HG03066 (cell line): Measurements from ENCODE around the gene GGCX.

Source experiments
- ATAC-seq: cut with Tn5 transposase; IDR thresholded peaks from one replicate; pipeline ENCODE4 v1.9.1; 2021; ENCODE audit warnings: low read depth; ENCODE audit not compliant: unreplicated experiment

Gene GGCX

GRCh38 chr2:85523903-85524335 lies 37.4 kb downstream of the GGCX start:
- ATAC-seq, result no peak

- no peak for ATAC-seq
Measured at GRCh38 chr2:85523062-85523902, 38.0 kb downstream of the GGCX start.

GRCh38 chr2:85522090-85522647 lies 39.1 kb downstream of the GGCX start:
- ATAC-seq, result no peak

- ATAC-seq, result no peak
Measured at GRCh38 chr2:85516653-85517389, 44.5 kb downstream of the GGCX start.

- no peak for ATAC-seq
Measured at GRCh38 chr2:85514323-85514722, 47.0 kb downstream of the GGCX start.

GRCh38 chr2:85511008-85511811 lies 50.1 kb downstream of the GGCX start:
- ATAC-seq, result no peak

- ATAC-seq, result no peak
Measured at GRCh38 chr2:85506768-85507181, 54.5 kb downstream of the GGCX start.

- no peak for ATAC-seq
Measured at GRCh38 chr2:85505551-85506238, 55.6 kb downstream of the GGCX start.

GRCh38 chr2:85504778-85505261 lies 56.5 kb downstream of the GGCX start:
- no peak for ATAC-seq

- no peak for ATAC-seq
Measured at GRCh38 chr2:85503851-85504777, 57.2 kb downstream of the GGCX start.

- ATAC-seq, result no peak
Measured at GRCh38 chr2:85503168-85503850, 58.0 kb downstream of the GGCX start.

GRCh38 chr2:85502720-85503119 lies 58.6 kb downstream of the GGCX start:
- no peak for ATAC-seq

- no peak for ATAC-seq
Measured at GRCh38 chr2:85501248-85501647, 60.0 kb downstream of the GGCX start.

- ATAC-seq, result no peak
Measured at GRCh38 chr2:85497944-85498630, 63.2 kb downstream of the GGCX start.

GRCh38 chr2:85496436-85496835 lies 64.9 kb downstream of the GGCX start:
- ATAC-seq, result no peak
